NCI-H2171 (cell line): ENCODE results near the gene ABLIM2.

Experiments
- DNase-seq: peaks from one replicate; lab custom pipeline; 2025; lab: John Stamatoyannopoulos, UW

ABLIM2 gene

GRCh38 chr4:8083086-8083825 lies 75.4 kb downstream of the ABLIM2 start:
- no peak for DNase-seq

GRCh38 chr4:8082517-8083055 lies 76.0 kb downstream of the ABLIM2 start:
- no peak for DNase-seq

GRCh38 chr4:8081621-8082516 lies 76.7 kb downstream of the ABLIM2 start:
- DNase-seq: peak; percentile 39

- DNase-seq: no peak
Observed at GRCh38 chr4:8081171-8081570, 77.4 kb downstream of the ABLIM2 start.

GRCh38 chr4:8080754-8081065 lies 77.9 kb downstream of the ABLIM2 start:
- DNase-seq: no peak

GRCh38 chr4:8079916-8080753 lies 78.5 kb downstream of the ABLIM2 start:
- DNase-seq: no peak

GRCh38 chr4:8079031-8079885 lies 79.4 kb downstream of the ABLIM2 start:
- DNase-seq: no peak

GRCh38 chr4:8078610-8079015 lies 80.0 kb downstream of the ABLIM2 start:
- DNase-seq: no peak

GRCh38 chr4:8078109-8078494 lies 80.5 kb downstream of the ABLIM2 start:
- DNase-seq: no peak

GRCh38 chr4:8077181-8078108 lies 81.2 kb downstream of the ABLIM2 start:
- DNase-seq: no peak

GRCh38 chr4:8076023-8076422 lies 82.6 kb downstream of the ABLIM2 start:
- no peak for DNase-seq

- no peak for DNase-seq
Observed at GRCh38 chr4:8073206-8073863, 85.3 kb downstream of the ABLIM2 start.

GRCh38 chr4:8072235-8072968 lies 86.2 kb downstream of the ABLIM2 start:
- DNase-seq: no peak

GRCh38 chr4:8071766-8072165 lies 86.8 kb downstream of the ABLIM2 start:
- no peak for DNase-seq

GRCh38 chr4:8070736-8071718 lies 87.6 kb downstream of the ABLIM2 start:
- no peak for DNase-seq

- DNase-seq: no peak
Observed at GRCh38 chr4:8069102-8069752, 89.4 kb downstream of the ABLIM2 start.
